Activated B cell treated with CpG ODN at 0.5 μM for 24 hours (primary cell): ENCODE measurements around the gene IZUMO1R. TPM values are rescaled to one million over a fixed set of nuclear protein-coding genes. Genes with fewer than 3 reads are reported as not detected.

Source experiments
- ATAC-seq: fragments of 200-7000 bp; cut with Tn5 transposase; one replicate; pipeline ENCODE4 v1.10.0; 2021; ENCODE audit warnings: low read depth, mild to moderate bottlenecking, moderate library complexity
- CTCF ChIA-PET: fragments of 350-600 bp; sonication (Branson Sonifier 250); formaldehyde crosslinking; loops from one replicate; lab custom pipeline; 2021; ENCODE audit warnings: antibody characterized with exemption; lab: Charles Lee
- POLR2A ChIA-PET: fragments of 350-600 bp; sonication (Branson Sonifier 250); formaldehyde crosslinking; loops from one replicate; lab custom pipeline; 2021; ENCODE audit warnings: antibody characterized with exemption; lab: Charles Lee
- DNase-seq: peaks from one replicate; pipeline ENCODE4 v3.0.0; 2022
- H3K27ac Mint-ChIP-seq: one replicate; pipeline ENCODE4 v1.8.0; 2020; ENCODE audit warnings: mixed read lengths
- H3K27me3 Mint-ChIP-seq: one replicate; pipeline ENCODE4 v1.8.0; 2021; ENCODE audit warnings: mixed read lengths
- H3K36me3 Mint-ChIP-seq: one replicate; pipeline ENCODE4 v1.8.0; 2021; ENCODE audit warnings: low read depth, mixed read lengths
- H3K4me1 Mint-ChIP-seq: one replicate; pipeline ENCODE4 v1.8.0; 2021; ENCODE audit warnings: mixed read lengths
- H3K4me3 Mint-ChIP-seq: one replicate; pipeline ENCODE4 v1.8.0; 2020; ENCODE audit warnings: mild to moderate bottlenecking, mixed read lengths
- H3K9me3 Mint-ChIP-seq: one replicate; pipeline ENCODE4 v1.8.0; 2020; ENCODE audit warnings: mixed read lengths
- CTCF ChIP-seq: fragments of 200-600 bp; IDR thresholded peaks from one replicate; pipeline ENCODE4 v1.8.0; 2022; ENCODE audit warnings: antibody characterized with exemption, mild to moderate bottlenecking
- intact Hi-C: fragments of 100-400 bp; cut with micrococcal nuclease; formaldehyde crosslinking; loops from one replicate; pipeline ENCODE4 v1.15.1; 2024
- total RNA-seq: library from RNA; stranded (reverse); gene quantifications from 2 replicates; pipeline ENCODE4 v1.2.3, GENCODE V29; 2022

Gene IZUMO1R
- total RNA-seq, 1 donor from 2014 or later, result not detected

DNA sequence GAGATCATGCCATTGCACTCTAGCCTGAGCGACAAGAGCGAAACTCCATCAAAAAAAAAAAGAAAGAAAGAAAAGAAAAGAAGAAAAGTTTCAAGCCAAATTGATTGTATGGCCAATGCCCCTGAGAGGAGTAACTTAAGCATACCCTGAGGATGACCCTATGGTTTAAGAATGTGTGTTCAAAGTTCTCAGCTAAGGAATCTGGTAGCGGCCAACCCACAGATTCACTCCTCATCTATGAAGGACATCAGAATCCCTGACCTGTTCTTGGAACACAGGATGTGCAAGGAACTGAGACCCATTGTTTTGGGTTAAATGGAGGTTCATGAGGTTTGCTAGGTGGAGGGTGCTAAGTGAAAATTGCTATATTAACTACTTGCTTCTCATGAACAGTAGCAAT, 18.1 kb downstream of the IZUMO1R start:
- intact Hi-C loops, result no loop called here
- peaks cover 7% of the 10 kb centered on the region for H3K9me3 Mint-ChIP-seq
- DNase-seq (no peak), ATAC-seq (no peak)
- no peaks in the 10 kb centered on the region for H3K36me3 Mint-ChIP-seq
- no peak overlapping the region for H3K4me3 Mint-ChIP-seq
- no peak overlapping the region for H3K27ac Mint-ChIP-seq
- ChIA-PET CTCF (no interaction called here), POLR2A (no interaction called here)
- no peak for TF ChIP-seq CTCF
- H3K4me1 Mint-ChIP-seq, result no peaks in the 10 kb centered on the region
- H3K27me3 Mint-ChIP-seq, result no peaks in the 10 kb centered on the region

- H3K9me3 Mint-ChIP-seq, result peaks cover 7% of the 10 kb centered on the region
- no peaks in the 10 kb centered on the region for H3K36me3 Mint-ChIP-seq
- H3K4me1 Mint-ChIP-seq, result no peaks in the 10 kb centered on the region
- ATAC-seq (no peak), DNase-seq (no peak)
- no peak overlapping the region for H3K27ac Mint-ChIP-seq
- H3K4me3 Mint-ChIP-seq, result no peak overlapping the region
- no peak for TF ChIP-seq CTCF
- H3K27me3 Mint-ChIP-seq, result no peaks in the 10 kb centered on the region
- POLR2A ChIA-PET, result no interaction called here
- intact Hi-C loops, result no loop called here
- CTCF ChIA-PET, result no interaction called here
These were observed 21.3 kb downstream of the IZUMO1R start for GRCh38 chr11:94325681-94326080.

- no peaks in the 10 kb centered on the region for H3K27me3 Mint-ChIP-seq
- ATAC-seq, result no peak
- H3K36me3 Mint-ChIP-seq, result no peaks in the 10 kb centered on the region
- peaks cover 7% of the 10 kb centered on the region for H3K9me3 Mint-ChIP-seq
- H3K4me3 Mint-ChIP-seq, result no peak overlapping the region
- CTCF ChIA-PET, result no interaction called here
- H3K27ac Mint-ChIP-seq, result no peak overlapping the region
- intact Hi-C loops, result no loop called here
- POLR2A ChIA-PET, result no interaction called here
- TF ChIP-seq CTCF, result no peak
- no peak for DNase-seq
- H3K4me1 Mint-ChIP-seq, result no peaks in the 10 kb centered on the region
These were observed 22.6 kb downstream of the IZUMO1R start for GRCh38 chr11:94326947-94327346.

- ChIA-PET CTCF (no interaction called here), POLR2A (no interaction called here)
- Mint-ChIP-seq H3K36me3 (no peaks in the 10 kb centered on the region), H3K4me3 (no peak overlapping the region), H3K27me3 (no peaks in the 10 kb centered on the region), H3K27ac (no peak overlapping the region), H3K9me3 (peaks cover 7% of the 10 kb centered on the region), H3K4me1 (no peaks in the 10 kb centered on the region)
- ATAC-seq, result no peak
- intact Hi-C loops, result no loop called here
- no peak for TF ChIP-seq CTCF
- no peak for DNase-seq
These were observed 24.3 kb downstream of the IZUMO1R start for GRCh38 chr11:94328587-94329080.

GRCh38 chr11:94329501-94329900, 25.1 kb downstream of the IZUMO1R start:
- DNase-seq, result no peak
- CTCF ChIA-PET, result no interaction called here
- Mint-ChIP-seq H3K36me3 (no peaks in the 10 kb centered on the region), H3K9me3 (peaks cover 7% of the 10 kb centered on the region), H3K4me1 (no peaks in the 10 kb centered on the region), H3K4me3 (no peak overlapping the region), H3K27ac (no peak overlapping the region), H3K27me3 (no peaks in the 10 kb centered on the region)
- POLR2A ChIA-PET, result no interaction called here
- TF ChIP-seq CTCF, result no peak
- intact Hi-C loops, result no loop called here
- no peak for ATAC-seq
